Midbrain (tissue), 1 donor: ENCODE measurements around the gene ZGPAT.

Experiments used
- DNase-seq: peaks from one replicate; lab custom pipeline; 2025; lab: John Stamatoyannopoulos, UW

Gene ZGPAT

GRCh38 chr20:63692436-63693082, 15.3 kb upstream of the ZGPAT start:
- no peak for DNase-seq

DNA sequence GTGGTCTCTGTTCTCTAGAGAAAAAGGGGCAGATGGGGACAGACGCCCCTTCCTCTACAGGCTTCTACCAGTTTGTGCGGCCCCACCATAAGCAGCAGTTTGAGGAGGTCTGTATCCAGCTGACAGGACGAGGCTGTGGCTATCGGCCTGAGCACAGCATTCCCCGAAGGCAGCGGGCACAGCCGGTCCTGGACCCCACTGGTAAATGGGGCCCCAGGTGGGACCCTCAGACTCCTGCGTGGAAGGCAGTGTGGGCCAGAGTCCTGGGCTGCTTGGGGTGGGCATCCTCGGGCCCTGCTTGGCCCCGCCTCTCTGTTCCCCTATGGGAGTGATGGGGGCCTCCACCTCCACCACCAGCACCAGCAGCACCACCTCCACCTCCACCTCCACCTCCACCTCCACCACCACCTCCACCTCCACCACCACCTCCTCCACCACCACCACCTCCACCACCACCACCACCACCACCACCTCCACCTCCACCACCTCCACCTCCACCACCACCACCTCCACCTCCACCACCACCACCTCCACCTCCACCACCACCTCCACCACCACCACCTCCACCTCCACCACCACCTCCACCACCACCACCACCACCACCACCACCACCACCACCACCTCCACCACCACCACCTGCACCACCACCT, 14.6 kb upstream of the ZGPAT start:
- no peak for DNase-seq

- DNase-seq, result no peak
These were observed 13.9 kb upstream of the ZGPAT start for GRCh38 chr20:63693733-63694583.

- DNase-seq, result no peak
These were observed 13.0 kb upstream of the ZGPAT start for GRCh38 chr20:63694584-63695423.

DNA sequence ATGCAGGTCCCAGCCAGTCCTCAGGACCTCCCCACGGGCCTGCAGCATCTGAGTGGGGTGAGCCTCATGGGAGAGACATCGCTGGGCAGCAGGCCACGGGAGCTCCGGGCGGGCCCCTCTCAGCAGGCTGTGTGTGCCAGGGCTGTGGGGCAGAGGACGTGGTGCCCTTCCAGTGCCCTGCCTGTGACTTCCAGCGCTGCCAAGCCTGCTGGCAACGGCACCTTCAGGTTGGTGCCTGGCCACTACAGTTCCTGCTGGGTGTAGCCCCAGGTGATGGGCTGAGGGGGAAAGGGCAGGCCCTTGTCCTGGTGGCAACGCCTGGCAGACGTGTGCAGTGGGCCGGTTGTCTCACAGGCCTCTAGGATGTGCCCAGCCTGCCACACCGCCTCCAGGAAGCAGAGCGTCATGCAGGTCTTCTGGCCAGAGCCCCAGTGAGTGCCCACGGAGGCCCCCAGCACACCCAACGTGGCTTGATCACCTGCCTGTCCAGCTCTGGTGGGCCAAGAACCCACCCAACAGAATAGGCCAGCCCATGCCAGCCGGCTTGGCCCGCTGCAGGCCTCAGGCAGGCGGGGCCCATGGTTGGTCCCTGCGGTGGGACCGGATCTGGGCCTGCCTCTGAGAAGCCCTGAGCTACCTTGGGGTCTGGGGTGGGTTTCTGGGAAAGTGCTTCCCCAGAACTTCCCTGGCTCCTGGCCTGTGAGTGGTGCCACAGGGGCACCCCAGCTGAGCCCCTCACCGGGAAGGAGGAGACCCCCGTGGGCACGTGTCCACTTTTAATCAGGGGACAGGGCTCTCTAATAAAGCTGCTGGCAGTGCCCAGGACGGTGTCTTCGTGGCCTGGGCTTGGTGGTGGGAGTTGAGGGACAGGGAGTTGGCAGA, 12.2 kb upstream of the ZGPAT start:
- no peak for DNase-seq

GRCh38 chr20:63696306-63696627, 11.6 kb upstream of the ZGPAT start:
- no peak for DNase-seq

DNA sequence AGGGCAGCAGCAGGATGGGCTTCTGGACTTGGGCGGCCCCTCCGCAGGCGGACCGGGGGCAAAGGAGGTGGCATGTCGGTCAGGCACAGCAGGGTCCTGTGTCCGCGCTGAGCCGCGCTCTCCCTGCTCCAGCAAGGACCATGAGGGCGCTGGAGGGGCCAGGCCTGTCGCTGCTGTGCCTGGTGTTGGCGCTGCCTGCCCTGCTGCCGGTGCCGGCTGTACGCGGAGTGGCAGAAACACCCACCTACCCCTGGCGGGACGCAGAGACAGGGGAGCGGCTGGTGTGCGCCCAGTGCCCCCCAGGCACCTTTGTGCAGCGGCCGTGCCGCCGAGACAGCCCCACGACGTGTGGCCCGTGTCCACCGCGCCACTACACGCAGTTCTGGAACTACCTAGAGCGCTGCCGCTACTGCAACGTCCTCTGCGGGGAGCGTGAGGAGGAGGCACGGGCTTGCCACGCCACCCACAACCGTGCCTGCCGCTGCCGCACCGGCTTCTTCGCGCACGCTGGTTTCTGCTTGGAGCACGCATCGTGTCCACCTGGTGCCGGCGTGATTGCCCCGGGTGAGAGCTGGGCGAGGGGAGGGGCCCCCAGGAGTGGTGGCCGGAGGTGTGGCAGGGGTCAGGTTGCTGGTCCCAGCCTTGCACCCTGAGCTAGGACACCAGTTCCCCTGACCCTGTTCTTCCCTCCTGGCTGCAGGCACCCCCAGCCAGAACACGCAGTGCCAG, 11.0 kb upstream of the ZGPAT start, which contains the start of gene TNFRSF6B:
Gene TNFRSF6B (plus strand): TSS at position 25 of the 729 bp plus-strand sequence. CDS start 116 bp downstream, at position 141.
- no peak for DNase-seq

- no peak for DNase-seq
These were observed 10.4 kb upstream of the ZGPAT start for GRCh38 chr20:63697357-63697867.

GRCh38 chr20:63697868-63698545, 9.8 kb upstream of the ZGPAT start:
- DNase-seq, result no peak

DNA sequence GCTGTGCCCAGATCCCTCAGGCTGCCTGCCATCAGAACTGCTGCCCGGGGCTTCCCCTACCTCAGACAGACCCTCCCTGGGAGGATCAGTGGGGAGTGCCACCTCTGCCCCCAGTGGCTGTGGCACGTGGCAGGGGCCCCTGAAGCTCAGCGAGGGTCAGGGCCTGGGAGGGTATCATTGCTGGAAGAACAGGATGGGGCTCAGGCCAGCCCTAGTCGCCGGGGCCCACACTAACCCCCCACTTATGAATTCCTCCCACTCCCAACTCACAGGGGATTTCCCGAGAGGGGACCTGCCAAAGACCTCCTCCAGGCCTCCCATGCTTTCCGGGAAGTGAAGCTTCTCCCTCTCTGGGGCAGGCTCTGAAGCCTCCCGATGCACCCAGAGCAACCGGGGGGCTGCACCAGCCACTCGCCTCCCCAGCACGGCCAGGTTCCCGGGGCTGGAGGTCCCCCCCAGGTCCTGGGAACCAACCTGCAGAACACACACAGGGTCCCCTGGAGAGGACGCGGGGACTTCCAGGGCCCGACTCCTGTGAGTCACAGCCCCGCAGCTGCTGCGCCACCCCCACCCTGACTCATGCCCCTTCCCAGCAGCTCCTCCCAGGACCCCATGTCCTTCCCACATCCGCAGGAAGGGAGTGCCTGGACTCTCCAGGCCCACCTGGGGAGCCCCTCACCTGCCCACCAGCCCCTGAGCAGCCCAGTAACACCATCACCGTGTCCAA, 8.9 kb upstream of the ZGPAT start:
- no peak for DNase-seq

DNA sequence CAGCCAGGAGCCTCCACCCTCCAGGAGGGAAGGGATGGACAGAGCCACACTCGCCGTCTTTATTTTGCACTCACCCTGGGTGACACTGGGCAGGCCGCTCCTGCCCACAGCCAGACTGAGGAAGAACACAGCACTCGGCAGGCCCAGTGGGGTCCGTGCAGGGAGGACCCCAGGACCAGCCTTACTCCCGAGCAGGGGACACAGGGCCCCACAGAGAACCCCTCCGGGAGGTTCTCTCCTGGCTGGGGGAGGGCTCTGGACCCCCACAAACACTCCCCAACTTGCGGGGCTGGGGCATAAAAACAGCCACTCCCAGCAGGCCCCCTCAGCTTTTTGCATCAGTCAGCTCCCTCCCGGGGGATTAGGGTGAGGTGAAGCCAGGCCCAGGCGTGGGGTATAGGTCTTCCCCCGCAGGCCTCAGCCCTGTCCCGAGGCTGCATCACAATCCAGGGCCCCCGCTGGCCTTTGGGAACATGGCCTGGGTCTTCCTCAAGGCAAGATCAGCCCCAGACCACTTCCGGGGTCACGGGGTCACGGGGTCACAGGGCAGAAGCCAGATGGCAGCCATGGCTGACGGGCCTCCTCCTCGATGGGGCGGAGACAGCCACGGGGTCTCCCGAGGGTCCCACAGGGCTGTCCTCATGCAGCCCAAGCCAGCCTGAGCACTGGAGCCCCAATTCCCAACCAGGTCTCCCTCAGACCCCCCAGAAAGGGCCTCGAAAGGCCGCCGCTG, 8.2 kb upstream of the ZGPAT start:
- DNase-seq, result no peak

DNA sequence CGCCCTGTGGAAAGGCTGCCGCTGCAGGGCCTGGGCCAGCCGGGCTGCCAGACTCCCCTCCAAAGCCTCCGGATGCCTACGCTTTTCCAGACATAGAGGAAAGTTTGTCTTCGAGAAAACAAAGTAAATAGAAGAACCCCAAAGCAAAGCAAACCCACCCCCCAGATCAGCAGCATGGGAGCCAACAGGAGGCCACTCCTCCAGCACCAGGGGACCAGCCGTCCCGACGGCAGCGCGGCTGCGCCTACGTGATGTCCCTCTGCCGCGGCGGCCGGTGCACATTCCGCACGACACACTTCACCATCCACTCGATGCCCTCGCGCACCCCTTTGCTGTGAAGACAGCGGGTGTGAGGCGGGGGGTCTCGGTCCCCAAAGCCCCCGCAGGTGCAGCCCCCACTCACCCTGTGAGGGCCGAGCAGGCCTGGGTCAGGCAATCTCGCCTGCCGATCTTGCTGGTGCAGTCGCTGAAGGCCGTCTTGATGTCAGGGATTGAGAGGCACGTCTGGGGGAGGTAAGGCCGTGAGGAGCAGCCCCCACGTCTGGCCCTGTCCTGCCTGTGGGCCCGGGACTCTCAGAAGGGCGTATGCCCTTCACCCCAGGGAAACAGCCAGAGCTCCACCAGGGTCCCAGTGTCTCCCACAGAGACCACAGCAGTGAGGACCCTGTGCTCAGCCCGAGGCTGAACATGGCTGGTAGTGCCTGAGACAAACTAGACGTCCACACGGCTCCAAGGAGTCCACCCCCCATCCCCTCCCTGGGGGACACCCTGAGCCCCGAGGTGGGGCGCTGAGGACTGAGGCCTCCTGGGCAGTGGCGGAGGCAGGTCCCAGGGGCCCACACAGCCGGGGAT, 7.4 kb upstream of the ZGPAT start:
- no peak for DNase-seq

- DNase-seq, result no peak
These were observed 6.8 kb upstream of the ZGPAT start for GRCh38 chr20:63701051-63701328.

GRCh38 chr20:63701329-63702035, 6.4 kb upstream of the ZGPAT start:
- DNase-seq, result no peak

DNA sequence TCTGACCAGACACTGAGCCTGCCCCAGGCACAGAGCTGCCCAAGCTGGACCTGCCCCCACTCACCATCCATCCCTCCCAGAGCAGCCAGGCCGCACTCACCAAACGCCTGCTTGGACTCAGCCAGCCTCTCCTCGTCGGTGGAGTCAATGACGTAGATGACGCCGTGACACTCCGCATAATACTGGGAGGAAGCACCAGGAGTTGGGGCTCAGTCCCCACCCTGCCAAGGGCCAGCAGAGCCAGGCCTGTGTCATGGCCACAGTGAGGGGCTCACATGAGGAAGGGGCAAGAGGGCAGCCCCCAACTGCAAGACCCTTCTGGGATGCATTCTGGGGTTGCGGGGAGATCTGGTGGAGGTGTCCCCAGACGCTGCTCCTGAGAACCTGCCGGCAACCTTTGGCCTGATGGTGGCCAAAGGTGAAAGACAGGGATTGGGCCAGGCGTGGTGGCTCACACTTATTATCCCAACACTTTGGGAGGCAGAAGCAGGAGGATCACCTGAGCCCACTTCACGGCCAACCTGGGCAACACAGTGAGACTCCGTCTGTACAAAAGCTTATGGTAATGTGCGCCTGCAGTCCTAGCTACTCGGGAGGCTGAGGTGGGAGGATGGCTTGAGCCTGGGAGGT, 5.7 kb upstream of the ZGPAT start:
- no peak for DNase-seq

DNA sequence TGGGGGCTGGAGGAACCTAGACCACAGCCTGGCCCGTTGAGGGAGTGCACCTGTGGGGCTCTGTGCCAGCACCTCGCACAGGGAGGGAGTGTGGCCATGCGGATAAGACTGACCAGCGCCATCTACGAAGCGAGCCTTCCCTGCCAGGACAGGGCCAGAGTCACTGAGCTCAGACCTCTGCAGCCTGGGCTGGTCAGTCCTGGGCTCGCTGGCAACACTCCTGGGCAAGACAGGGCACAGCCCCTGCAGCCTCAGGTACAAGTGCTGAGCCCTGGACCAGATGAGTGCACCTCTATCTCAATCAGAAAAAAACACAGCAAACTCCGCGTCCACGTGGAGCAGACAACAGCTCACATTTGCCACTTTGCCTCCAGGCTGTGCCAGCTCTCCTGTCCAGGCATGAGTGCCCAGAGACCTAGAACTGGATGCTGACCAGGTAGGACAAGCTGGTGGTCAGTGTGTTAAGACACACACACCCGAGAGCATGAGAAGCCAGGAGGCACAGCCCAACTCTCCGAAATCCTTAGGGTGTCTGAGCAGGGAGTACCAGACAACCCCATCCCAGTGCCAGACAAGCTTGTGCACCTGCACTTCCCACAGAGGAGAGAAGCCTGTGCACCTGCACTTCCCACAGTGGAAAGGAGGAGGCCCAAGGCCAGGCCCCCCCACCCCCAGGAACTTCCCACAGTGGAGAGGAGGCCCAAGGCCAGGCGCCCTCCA, 4.9 kb upstream of the ZGPAT start:
- no peak for DNase-seq
